HEK293 (cell line): Measurements from ENCODE around the gene MVK.
A peak's percentile ranks its signal among the peaks of the same experiment; 100 is the strongest.

Experiments
- SCRT2 ChIP-seq: fragments of 450-650 bp; formaldehyde crosslinking; IDR thresholded peaks from 2 replicates; pipeline ENCODE4 v1.5.1; 2016; ENCODE audit warnings: missing biosample characterization, missing genetic modification characterization
- YY1 ChIP-seq: fragments of 450-650 bp; formaldehyde crosslinking; IDR thresholded peaks from 2 replicates; pipeline ENCODE4 v1.5.1; 2018; ENCODE audit warnings: missing biosample characterization, missing genetic modification characterization
- ZBTB17 ChIP-seq: fragments of 450-650 bp; formaldehyde crosslinking; IDR thresholded peaks from 2 replicates; pipeline ENCODE4 v1.5.1; 2016; ENCODE audit warnings: missing biosample characterization, missing genetic modification characterization
- ZBTB21 ChIP-seq: fragments of 450-650 bp; formaldehyde crosslinking; IDR thresholded peaks from 2 replicates; pipeline ENCODE4 v1.5.1; 2017; ENCODE audit warnings: missing biosample characterization, missing genetic modification characterization
- ZNF248 ChIP-seq: fragments of 450-650 bp; formaldehyde crosslinking; IDR thresholded peaks from 2 replicates; pipeline ENCODE4 v1.5.1; 2017; ENCODE audit warnings: missing biosample characterization, missing genetic modification characterization
- ZNF548 ChIP-seq: fragments of 450-650 bp; formaldehyde crosslinking; IDR thresholded peaks from 2 replicates; pipeline ENCODE4 v1.5.1; 2016; ENCODE audit warnings: missing biosample characterization, missing genetic modification characterization
- ZNF792 ChIP-seq: fragments of 450-650 bp; formaldehyde crosslinking; IDR thresholded peaks from 2 replicates; pipeline ENCODE4 v1.5.1; 2016; ENCODE audit warnings: missing biosample characterization, missing genetic modification characterization
- TF ChIP-seq, protein P1 (sequence below): fragments of 450-650 bp; formaldehyde crosslinking; IDR thresholded peaks from 2 replicates; pipeline ENCODE4 v1.5.1; 2016; ENCODE audit warnings: missing biosample characterization, missing genetic modification characterization
- TF ChIP-seq, protein P2 (sequence below): fragments of 450-650 bp; formaldehyde crosslinking; IDR thresholded peaks from 2 replicates; pipeline ENCODE4 v1.5.1; 2016; ENCODE audit warnings: missing biosample characterization, missing genetic modification characterization
- TF ChIP-seq, protein P3 (sequence below): fragments of 450-650 bp; formaldehyde crosslinking; IDR thresholded peaks from 2 replicates; pipeline ENCODE4 v1.5.1; 2016; ENCODE audit warnings: missing biosample characterization, missing genetic modification characterization

DNA sequence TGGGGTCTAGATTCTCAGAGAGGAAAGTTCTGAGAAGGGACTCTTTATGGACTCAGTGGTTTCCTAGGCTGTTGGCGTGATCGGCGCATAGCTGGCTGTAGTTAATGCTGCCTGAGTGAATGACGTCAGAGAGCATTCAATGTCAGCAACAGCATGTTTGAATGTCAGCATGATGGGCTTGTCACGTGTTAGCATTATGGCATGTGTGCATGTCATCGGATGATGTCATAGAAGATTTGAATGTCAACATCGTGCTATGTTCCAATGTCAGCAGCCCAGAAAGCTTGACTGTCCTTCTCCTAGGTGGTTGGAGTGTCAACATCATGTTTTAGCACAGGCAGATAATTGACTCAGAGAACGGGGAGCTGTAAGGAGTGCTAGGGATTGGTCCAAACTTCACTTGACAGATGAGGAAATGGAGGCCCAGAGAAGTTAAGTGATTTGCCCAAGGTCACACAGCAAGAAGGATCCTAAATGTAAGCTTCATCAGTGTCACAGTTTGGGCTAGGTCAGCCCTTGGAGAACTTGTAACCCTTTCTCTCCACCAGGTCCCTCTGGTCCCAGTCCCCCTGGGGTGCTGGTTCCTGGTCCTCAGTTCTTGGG lies 45.5 kb downstream of the MVK start:
- TF ChIP-seq, protein P1, sequence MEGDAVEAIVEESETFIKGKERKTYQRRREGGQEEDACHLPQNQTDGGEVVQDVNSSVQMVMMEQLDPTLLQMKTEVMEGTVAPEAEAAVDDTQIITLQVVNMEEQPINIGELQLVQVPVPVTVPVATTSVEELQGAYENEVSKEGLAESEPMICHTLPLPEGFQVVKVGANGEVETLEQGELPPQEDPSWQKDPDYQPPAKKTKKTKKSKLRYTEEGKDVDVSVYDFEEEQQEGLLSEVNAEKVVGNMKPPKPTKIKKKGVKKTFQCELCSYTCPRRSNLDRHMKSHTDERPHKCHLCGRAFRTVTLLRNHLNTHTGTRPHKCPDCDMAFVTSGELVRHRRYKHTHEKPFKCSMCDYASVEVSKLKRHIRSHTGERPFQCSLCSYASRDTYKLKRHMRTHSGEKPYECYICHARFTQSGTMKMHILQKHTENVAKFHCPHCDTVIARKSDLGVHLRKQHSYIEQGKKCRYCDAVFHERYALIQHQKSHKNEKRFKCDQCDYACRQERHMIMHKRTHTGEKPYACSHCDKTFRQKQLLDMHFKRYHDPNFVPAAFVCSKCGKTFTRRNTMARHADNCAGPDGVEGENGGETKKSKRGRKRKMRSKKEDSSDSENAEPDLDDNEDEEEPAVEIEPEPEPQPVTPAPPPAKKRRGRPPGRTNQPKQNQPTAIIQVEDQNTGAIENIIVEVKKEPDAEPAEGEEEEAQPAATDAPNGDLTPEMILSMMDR (tag by site-specific recombination), result no peak
- TF ChIP-seq ZBTB21 (peak; percentile 80), ZNF548 (no peak), YY1 (tag by site-specific recombination) (no peak), ZBTB17 (no peak), ZNF248 (no peak), ZNF792 (tag by site-specific recombination) (no peak), SCRT2 (tag by site-specific recombination) (no peak)
- TF ChIP-seq, protein P2, sequence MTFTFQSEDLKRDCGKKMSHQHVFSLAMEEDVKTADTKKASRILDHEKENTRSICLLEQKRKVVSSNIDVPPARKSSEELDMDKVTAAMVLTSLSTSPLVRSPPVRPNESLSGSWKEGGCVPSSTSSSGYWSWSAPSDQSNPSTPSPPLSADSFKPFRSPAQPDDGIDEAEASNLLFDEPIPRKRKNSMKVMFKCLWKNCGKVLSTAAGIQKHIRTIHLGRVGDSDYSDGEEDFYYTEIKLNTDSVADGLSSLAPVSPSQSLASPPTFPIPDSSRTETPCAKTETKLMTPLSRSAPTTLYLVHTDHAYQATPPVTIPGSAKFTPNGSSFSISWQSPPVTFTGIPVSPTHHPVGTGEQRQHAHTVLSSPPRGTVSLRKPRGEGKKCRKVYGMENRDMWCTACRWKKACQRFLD (tag by site-specific recombination), result no peak
- TF ChIP-seq, protein P3, sequence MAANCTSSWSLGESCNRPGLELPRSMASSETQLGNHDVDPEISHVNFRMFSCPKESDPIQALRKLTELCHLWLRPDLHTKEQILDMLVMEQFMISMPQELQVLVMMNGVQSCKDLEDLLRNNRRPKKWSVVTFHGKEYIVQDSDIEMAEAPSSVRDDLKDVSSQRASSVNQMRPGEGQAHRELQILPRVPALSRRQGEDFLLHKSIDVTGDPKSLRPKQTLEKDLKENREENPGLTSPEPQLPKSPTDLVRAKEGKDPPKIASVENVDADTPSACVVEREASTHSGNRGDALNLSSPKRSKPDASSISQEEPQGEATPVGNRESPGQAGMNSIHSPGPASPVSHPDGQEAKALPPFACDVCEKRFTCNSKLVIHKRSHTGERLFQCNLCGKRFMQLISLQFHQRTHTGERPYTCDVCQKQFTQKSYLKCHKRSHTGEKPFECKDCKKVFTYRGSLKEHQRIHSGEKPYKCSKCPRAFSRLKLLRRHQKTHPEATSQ (tag by site-specific recombination), result no peak
